ENCODE measurements around the gene SMIM24. TPM values are rescaled to one million over a fixed set of nuclear protein-coding genes. Genes with fewer than 3 reads are reported as not detected.

The SMIM24 gene
- total and polyA plus RNA-seq, 9 of the 15 experiments (the other 6 are each of a cell fraction or from before 2014, with no cell fraction given), result 0.45 to 12.3 (median 1.4) TPM; not detected in 1

- TF ChIP-seq CBFA2T2 (conservative IDR thresholded peaks at IDR 0.05), result peak; percentile 82
- no peak for TF ChIP-seq JUNB (CRISPR knock-in tag; conservative IDR thresholded peaks at IDR 0.05)
- TF ChIP-seq MEF2D (tag; conservative IDR thresholded peaks at IDR 0.05; ENCODE audit: low read depth), result no peak
- TF ChIP-seq FOS (IDR thresholded peaks at IDR 0.05; ENCODE audit: extremely low read depth, insufficient read length), result no peak
- TF ChIP-seq RREB1 (CRISPR knock-in tag; IDR thresholded peaks at IDR 0.05), result no peak
- no peak for TF ChIP-seq CREB3L1 (IDR thresholded peaks at IDR 0.05; ENCODE audit: borderline replicate concordance, low read depth)
- no peak for TF ChIP-seq TFAM (CRISPR knock-in tag; conservative IDR thresholded peaks at IDR 0.05)
- TF ChIP-seq ATF3 (IDR thresholded peaks at IDR 0.05), result no peak; the same call in 1 of the 2 replicates
- no peak for TF ChIP-seq ATF3 (CRISPR knock-in tag; conservative IDR thresholded peaks at IDR 0.05)
- TF ChIP-seq POU5F1 (IDR thresholded peaks at IDR 0.05; ENCODE audit: borderline replicate concordance, low read depth, low read length, partially characterized antibody), result no peak
- TF ChIP-seq SNIP1 (IDR thresholded peaks at IDR 0.05; ENCODE audit: low read depth), result no peak
- TF ChIP-seq XRCC4 (IDR thresholded peaks at IDR 0.05; ENCODE audit: extremely low read depth, insufficient read depth, insufficient read length), result no peak
- no peak for TF ChIP-seq THAP12 (CRISPR knock-in tag; IDR thresholded peaks at IDR 0.05)
- TF ChIP-seq ZNF280A (IDR thresholded peaks at IDR 0.05; ENCODE audit: low read depth, partially characterized antibody), result no peak
- TF ChIP-seq MCM5 (IDR thresholded peaks at IDR 0.05; ENCODE audit: low read depth), result no peak
- no peak for TF ChIP-seq MEIS2 (IDR thresholded peaks at IDR 0.05; ENCODE audit: partially characterized antibody)
- TF ChIP-seq CREM (IDR thresholded peaks at IDR 0.05; ENCODE audit: low read depth), result peak; percentile 87
Measured at GRCh38 chr19:3503036-3503572, 22.8 kb upstream of the SMIM24 start (continued).
